Fibroblast of mammary gland (primary cell): ENCODE results near the gene USP53.

Experiments used
- DNase-seq: peaks from one replicate; pipeline ENCODE4 v3.0.0-alpha.2; 2010; ENCODE audit warnings: low read depth
- H3K4me3 ChIP-seq: 2 replicates; pipeline ENCODE4 v1.5.1; 2011; ENCODE audit warnings: low read depth, mild to moderate bottlenecking, low read length, moderate library complexity; ENCODE audit not compliant: control insufficient read depth
- CTCF ChIP-seq: conservative IDR thresholded peaks from 2 replicates; pipeline ENCODE4 v1.5.1; 2011; ENCODE audit warnings: low read depth, low read length, inconsistent platforms; ENCODE audit not compliant: control insufficient read depth, insufficient read depth

Gene USP53

GRCh38 chr4:119299260-119299671 lies 86.8 kb downstream of the USP53 start:
- DNase-seq, result peak; percentile 42
- H3K4me3 ChIP-seq, result peak overlapping the region; percentile 97
- no peak for TF ChIP-seq CTCF

- peak overlapping the region; percentile 97 for H3K4me3 ChIP-seq
- TF ChIP-seq CTCF, result no peak
- no peak for DNase-seq
These were observed 87.2 kb downstream of the USP53 start for GRCh38 chr4:119299741-119300100.

- TF ChIP-seq CTCF, result no peak
- peak; percentile 87 for DNase-seq
- H3K4me3 ChIP-seq, result peak overlapping the region; percentile 97
These were observed 87.8 kb downstream of the USP53 start for GRCh38 chr4:119300101-119300978.

GRCh38 chr4:119302073-119302832 lies 89.7 kb downstream of the USP53 start:
- no peak for DNase-seq
- TF ChIP-seq CTCF, result no peak
- no peak overlapping the region for H3K4me3 ChIP-seq

GRCh38 chr4:119303587-119304305 lies 91.2 kb downstream of the USP53 start:
- no peak overlapping the region for H3K4me3 ChIP-seq
- no peak for DNase-seq
- no peak for TF ChIP-seq CTCF

- DNase-seq, result no peak
- no peak for TF ChIP-seq CTCF
- no peak overlapping the region for H3K4me3 ChIP-seq
These were observed 91.9 kb downstream of the USP53 start for GRCh38 chr4:119304431-119304830.
